Stimulated activated CD8-positive, alpha-beta memory T cell treated with anti-CD3 and anti-CD28 coated beads, Interleukin-15, amount 100 ng/mL, for 1 hour (primary cell): Measurements from ENCODE around the gene IFT88.

Source experiments
- DNase-seq: peaks from one replicate; pipeline ENCODE4 v3.0.0-alpha.2; 2020; ENCODE audit warnings: low read depth

Gene IFT88

DNA sequence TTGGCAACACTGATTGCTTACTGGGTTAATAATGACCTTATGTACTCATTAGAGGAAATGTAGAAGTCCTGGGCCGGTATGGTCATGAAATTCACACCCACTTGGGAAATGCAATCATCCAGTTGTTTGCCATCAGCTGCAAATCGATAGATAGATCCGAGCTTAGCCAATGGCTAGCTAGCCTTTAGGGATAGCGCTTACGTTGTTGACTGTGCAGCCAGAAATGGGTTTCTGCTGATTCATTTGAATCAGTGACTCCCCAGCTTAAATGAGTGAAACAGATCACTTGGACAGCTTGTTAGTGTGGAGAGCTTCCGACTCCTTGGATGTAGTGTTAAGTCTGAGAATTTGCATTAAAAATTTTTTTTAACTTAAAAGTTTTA lies 148.4 kb downstream of the IFT88 start:
- DNase-seq: no peak

DNA sequence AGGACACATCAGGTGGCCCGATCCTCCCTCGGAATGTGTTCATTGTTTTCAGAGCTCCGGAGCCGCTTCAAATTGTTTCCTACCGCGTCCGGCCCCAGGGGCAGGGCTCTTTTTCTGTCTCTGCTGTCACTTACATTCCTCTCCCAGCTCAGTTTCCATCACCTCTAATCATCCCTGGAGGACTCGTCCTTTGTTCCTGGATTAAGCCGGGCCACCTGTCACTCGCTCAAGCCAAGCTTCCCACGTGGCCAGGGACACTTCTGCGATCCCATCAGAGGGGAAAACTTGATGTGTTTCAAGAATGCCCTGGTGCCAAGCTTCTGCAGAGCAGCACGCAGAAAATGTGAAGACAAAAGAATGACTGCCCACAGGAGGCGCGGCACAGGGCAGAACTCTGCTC lies 150.0 kb downstream of the IFT88 start:
- no peak for DNase-seq

DNA sequence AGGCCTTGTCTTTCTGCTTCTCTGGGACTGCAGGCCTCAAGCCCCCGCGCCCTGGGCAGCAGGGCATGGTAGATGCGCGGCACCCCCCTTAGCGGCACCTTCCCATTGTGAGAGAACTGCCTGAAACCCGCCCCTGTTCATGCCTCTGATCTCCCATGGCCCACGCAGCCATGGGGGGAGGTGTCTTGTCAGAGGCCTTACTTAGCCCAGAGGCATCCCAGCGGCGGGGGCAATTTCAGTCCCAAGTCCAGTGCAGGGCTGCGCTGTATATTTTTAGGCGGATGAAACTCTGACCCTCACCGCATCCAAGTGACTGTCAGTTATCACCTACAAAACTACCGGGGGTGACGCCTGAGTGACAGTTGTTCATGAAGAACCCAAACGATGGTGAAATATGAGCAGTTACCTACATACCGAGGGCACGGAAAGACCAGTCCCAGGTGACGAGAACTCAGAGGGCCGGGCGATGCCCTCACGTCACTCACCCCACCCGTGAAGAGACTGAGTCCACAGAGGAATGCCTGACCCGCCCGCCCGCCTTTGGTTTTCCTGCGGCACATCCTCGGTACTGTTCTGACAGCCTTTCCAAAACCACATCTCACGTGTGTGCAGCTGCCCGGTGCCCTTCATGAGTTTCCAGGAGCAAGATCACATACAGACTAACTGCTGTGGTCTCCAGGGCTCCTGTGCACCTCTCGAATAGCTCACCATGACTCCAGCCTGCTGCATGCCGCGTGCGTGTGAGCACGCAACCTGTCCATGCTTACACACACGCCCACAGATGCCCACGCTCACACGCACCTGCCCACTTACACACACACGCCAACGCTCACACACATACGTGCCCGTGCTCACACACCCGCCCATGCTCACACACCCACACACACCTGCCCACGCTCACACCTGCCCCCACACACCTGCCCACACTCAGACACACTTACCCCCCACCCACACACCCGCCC lies 150.9 kb downstream of the IFT88 start:
- DNase-seq: no peak

DNA sequence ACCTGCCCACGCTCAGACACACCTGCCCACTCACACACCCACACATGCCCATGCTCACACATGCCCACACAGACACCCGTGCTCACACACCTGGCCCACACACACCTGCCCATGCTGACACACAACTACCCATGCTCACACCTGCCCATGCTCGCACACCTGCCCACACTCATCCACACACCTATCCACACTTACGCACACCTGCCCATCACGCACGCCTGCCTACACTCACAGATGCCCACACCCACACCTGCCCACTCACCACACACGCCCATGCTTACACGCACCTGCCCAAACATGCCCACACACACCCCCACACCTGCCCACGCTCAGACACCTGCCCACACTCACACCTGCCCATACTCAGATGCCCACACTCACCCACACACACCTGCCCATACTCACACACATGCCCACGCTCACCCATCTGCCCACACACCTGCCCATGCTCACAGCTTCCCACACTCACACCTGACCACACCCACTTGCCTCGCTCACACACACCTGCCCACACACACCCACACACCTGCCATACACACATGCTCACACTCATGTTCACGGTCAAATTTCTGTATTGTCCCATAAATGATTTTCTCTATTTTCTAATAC lies 152.1 kb downstream of the IFT88 start:
- no peak for DNase-seq

DNA sequence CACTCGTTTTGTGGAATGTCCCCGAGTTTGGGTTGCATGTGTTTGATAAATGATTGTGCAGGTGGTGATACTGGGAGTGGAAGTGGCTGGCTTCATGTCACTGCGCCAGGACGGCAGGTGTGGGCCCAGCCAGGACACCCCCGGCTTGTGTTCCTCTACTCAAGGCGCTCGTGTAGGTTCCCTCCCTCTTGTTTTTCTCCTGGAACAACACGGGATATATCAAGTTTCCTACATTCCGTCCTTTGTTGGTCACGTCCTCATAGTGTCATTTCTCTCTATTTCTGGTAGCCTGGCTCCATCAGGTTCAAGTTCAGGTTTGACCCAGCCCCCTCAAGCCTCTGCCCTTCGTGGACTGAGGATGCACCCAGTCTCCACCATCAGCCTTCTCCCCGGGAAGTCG lies 152.8 kb downstream of the IFT88 start:
- DNase-seq: no peak

DNA sequence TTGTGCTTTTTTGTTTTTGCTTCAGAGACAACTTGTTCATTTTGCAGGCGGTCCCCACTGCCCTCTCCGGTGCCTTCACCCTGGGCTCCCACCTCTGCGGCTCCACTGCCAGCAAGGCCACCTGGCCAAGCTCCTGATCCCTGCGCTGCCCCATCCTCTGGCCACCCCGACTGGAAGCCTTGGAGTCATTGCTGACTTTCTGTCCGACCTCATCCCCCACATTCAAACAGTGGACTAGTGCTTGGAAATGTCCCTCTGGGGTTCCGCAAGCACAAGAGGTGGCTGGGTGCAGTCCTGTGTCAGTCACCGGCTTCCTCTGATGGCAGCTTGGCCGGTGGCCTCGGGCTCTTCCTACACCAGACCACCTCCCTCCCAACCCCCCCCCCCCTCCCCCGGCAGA lies 153.5 kb downstream of the IFT88 start:
- no peak for DNase-seq

DNA sequence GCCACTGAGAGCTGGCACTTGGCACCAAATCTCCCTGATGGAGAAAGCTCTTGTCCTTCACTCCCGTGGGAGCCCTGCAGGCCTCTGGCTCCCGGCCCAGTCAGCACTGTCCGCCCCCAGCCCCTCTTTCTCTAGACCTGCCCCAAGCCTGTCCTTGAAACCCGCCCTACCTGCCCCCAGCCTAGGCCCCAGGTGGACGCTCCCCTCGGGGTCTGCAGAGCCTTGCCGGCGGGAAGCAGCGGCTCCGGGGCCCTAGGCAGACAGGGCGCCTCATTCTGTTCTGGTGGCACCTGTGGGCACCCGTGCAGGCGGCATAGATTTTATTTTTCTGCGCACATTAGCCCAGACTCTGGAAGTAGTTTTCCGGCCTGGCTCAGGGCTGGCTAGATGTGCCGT lies 154.1 kb downstream of the IFT88 start:
- no peak for DNase-seq

DNA sequence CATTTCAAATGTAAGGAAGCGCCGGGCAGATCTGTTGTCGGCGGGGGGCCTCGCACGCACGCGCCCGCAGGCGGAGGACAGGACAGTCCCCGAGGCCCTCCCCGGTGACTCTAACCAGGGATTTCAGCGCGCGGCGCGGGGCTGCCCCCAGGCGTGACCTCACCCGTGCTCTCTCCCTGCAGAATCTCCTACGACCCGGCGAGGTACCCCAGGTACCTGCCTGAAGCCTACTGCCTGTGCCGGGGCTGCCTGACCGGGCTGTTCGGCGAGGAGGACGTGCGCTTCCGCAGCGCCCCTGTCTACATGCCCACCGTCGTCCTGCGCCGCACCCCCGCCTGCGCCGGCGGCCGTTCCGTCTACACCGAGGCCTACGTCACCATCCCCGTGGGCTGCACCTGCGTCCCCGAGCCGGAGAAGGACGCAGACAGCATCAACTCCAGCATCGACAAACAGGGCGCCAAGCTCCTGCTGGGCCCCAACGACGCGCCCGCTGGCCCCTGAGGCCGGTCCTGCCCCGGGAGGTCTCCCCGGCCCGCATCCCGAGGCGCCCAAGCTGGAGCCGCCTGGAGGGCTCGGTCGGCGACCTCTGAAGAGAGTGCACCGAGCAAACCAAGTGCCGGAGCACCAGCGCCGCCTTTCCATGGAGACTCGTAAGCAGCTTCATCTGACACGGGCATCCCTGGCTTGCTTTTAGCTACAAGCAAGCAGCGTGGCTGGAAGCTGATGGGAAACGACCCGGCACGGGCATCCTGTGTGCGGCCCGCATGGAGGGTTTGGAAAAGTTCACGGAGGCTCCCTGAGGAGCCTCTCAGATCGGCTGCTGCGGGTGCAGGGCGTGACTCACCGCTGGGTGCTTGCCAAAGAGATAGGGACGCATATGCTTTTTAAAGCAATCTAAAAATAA lies 154.7 kb downstream of the IFT88 start:
- DNase-seq: no peak

DNA sequence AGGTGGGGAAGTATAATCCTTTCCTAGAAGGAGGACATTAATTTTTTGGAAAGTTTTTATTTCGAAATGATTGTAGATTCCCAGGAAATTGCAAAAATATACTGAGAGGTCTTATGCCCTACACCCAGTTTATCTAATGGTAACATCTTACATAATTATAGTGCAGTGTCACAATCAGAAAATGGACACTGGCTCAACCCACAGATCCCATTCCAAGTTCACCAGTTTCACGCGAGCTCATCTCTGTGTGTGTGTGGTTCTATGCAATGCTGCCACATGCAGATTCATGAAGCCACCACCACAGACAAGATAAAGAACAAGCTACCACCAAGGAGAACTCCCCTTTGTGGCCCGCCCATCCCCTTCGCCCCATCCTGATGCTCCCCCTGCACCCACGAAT lies 160.9 kb downstream of the IFT88 start:
- DNase-seq: no peak

DNA sequence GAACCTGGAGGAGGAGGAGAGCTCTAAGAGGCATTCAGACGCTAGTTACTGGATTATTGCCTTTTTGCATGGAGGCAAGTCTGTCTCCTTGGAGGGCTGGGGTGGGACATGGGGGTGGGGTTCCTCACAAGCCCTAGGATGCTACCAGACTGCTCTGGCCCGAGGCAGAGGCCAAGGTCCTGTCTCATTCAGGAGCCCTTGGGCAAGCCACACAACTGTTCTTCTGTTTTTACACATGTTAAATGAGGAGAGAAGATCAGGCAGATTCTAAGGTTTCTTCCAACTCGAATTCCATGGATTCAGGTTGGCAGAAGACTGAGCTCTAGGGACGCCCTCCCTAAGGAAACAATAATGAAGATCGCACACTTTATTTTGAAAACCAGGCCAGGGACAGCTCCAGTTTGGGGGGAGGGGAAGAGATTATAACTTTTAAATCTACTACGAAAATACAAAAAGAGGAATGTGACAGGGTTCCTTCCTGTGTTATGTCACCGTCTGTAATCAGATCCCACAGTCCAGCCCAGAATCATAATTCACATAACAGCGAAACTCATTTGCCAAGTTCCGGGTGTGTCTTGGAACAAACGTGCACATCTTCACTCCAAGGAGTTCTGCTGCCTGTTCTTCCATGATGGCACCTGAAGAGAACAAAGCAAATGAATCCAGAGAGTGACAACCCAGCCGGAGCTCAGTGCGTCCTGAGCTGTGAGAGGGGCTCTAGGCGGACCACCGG lies 161.8 kb downstream of the IFT88 start:
- DNase-seq: no peak

DNA sequence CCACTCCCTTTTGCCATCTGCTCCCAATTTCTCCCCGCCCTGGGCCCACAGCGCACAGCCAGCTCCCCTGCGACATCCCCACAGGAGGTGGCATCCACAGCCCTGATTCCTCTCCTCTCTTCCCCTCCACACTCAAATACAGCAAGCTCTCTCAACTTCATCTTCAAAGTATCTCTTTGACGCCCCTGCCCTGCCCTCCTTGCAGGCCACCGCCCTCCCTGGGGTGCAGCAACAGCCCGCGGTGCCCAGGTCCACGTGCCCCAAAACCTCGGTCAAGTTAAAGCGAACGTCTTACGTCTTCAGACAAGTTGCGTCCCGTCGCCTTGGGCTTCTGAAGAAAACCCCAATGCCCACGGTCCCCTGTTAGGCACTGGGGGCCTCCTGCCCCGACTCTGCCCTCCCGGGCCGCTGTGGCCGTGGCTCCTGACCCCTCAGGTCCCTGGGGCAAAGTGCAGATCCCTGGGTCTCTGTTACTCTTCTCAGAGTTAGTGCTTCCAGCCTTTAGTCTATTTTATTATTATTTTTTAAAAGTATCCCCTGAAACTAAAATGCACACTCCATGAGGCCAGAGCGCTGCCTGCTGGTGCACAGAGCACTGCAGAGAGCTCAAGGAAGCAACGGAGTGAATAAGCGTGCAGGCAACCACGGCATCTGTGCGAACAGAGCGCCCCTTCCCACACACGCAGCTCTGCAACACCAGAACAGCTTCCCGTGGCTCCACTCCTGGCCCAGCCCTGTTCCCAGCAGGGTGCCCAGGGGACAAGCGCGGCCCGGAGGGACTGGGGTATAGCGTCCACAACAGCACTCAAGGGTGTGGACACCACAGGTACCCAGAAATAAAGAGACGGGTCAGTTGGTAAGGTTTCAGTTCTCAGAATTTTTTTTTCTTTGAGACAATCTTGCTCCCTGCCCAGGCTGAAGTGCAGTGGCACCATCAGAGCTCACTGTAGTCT lies 163.0 kb downstream of the IFT88 start:
- DNase-seq: no peak

DNA sequence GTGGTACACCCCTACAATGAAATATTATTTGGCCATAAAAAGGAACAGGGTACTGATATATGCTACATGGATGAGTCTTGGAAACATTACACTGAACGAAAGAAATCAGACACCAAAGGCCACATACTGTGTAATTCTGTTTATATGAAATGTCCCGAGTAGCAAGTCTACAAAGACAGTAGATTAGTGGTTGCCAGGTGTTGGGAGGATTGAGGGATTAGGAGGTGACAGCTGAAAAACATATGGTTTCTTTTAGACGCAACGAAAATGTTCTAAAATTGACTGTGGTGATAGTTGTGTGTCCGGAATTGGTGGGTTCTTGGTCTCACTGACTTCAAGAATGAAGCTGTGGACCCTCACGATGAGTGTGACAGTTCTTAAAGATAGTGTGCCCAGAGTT lies 171.7 kb downstream of the IFT88 start:
- DNase-seq: no peak

DNA sequence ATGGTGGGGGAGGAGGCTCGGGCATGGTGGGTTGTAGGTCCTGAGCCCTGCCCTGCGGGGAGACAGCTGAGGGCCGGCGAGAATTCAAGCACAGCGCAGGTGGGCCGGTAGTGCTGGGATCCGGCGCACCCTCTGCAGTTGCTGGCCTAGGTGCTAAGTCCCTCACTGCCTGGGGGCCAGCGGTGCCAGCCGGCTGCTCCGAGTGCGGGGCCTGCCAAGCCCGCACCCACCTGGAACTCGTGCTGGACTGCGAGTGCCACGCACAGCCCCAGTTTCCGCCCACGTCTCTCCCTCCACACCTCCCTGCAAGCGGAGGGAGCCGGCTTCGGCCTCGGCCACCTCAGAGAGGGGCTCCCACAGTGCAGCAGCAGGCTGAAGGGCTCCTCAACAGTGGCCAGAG lies 173.1 kb downstream of the IFT88 start:
- DNase-seq: no peak
